GM06990 (cell line): ENCODE measurements around the gene FECH.

Source experiments
- DNase-seq: peaks from one replicate; pipeline ENCODE4 v3.0.0-alpha.2; 2011; ENCODE audit not compliant: insufficient read length; ENCODE audit errors: extremely low read depth
- H3K27me3 ChIP-seq: replicated peaks from 2 replicates; pipeline ENCODE4 v1.6.0; 2011; ENCODE audit warnings: low read length; ENCODE audit not compliant: control insufficient read depth, insufficient read depth
- H3K36me3 ChIP-seq: 2 replicates; pipeline ENCODE4 v1.5.1; 2011; ENCODE audit warnings: low read length; ENCODE audit not compliant: control insufficient read depth, insufficient read depth
- H3K4me3 ChIP-seq: replicated peaks from 2 replicates; pipeline ENCODE4 v1.5.1; 2011; ENCODE audit warnings: low read depth, mild to moderate bottlenecking, control low read depth, low read length
- CTCF ChIP-seq: IDR thresholded peaks from 2 replicates; pipeline ENCODE4 v1.5.1; 2011; ENCODE audit warnings: low read length, control low read depth, mild to moderate bottlenecking, inconsistent platforms; ENCODE audit not compliant: insufficient read depth, poor library complexity, severe bottlenecking

The FECH gene

GRCh38 chr18:57575542-57575941 is 11.0 kb downstream of the FECH start:
- no peak for TF ChIP-seq CTCF
- Histone ChIP-seq H3K4me3 (no peak overlapping the region), H3K27me3 (no peaks in the 10 kb centered on the region), H3K36me3 (no peaks in the 10 kb centered on the region; the same call in none of the 2 replicates)
- DNase-seq = no peak

GRCh38 chr18:57574866-57575265 is 11.6 kb downstream of the FECH start:
- TF ChIP-seq CTCF = no peak
- no peak overlapping the region for H3K4me3 ChIP-seq
- no peak for DNase-seq
- no peaks in the 10 kb centered on the region; the same call in none of the 2 replicates for H3K36me3 ChIP-seq
- no peaks in the 10 kb centered on the region for H3K27me3 ChIP-seq

- no peaks in the 10 kb centered on the region; the same call in 1 of the 2 replicates for H3K36me3 ChIP-seq
- TF ChIP-seq CTCF = no peak
Observed at GRCh38 chr18:57570162-57570561, 16.3 kb downstream of the FECH start.

GRCh38 chr18:57569133-57569532 is 17.4 kb downstream of the FECH start:
- H3K4me3 ChIP-seq = no peak overlapping the region
- no peaks in the 10 kb centered on the region for H3K27me3 ChIP-seq
- no peak for TF ChIP-seq CTCF
- no peak for DNase-seq
- H3K36me3 ChIP-seq = no peaks in the 10 kb centered on the region; the same call in 1 of the 2 replicates

More at GRCh38 chr18:57570162-57570561, 16.3 kb downstream of the FECH start:
- H3K27me3 ChIP-seq = no peaks in the 10 kb centered on the region
- no peak for DNase-seq
- no peak overlapping the region for H3K4me3 ChIP-seq

- DNase-seq = no peak
- no peaks in the 10 kb centered on the region for H3K36me3 ChIP-seq
- H3K27me3 ChIP-seq = no peaks in the 10 kb centered on the region
- peak; percentile 57 for TF ChIP-seq CTCF
- no peak overlapping the region for H3K4me3 ChIP-seq
Observed at GRCh38 chr18:57561728-57562423, 24.6 kb downstream of the FECH start.

GRCh38 chr18:57561261-57561660 is 25.2 kb downstream of the FECH start:
- Histone ChIP-seq H3K27me3 (no peaks in the 10 kb centered on the region), H3K36me3 (no peaks in the 10 kb centered on the region), H3K4me3 (no peak overlapping the region)
- no peak for DNase-seq
- no peak for TF ChIP-seq CTCF
